ENCODE results near the gene TMEM106A.
"Not testable (repeated sequence)": the region's sequence is repeated elsewhere in the genome, so short reads cannot be mapped to it uniquely, and the experiment has no call there.

- TF ChIP-seq CTCF (conservative IDR thresholded peaks at IDR 0.05; ENCODE audit: low read depth, low read length); EZH2 (IDR thresholded peaks at IDR 0.05; ENCODE audit: borderline replicate concordance, low read depth, low read length, poor library complexity, severe bottlenecking): not testable (repeated sequence)
Measured at GRCh38 chr17:43203013-43203412, 8.7 kb upstream of the TMEM106A start.
